Left lung (tissue), 10 donors: ENCODE results near the gene SCYL2. TPM values are rescaled to one million over a fixed set of nuclear protein-coding genes. Genes with fewer than 3 reads are reported as not detected.

ENCODE experiments used
- ATAC-seq: fragments of 200-7000 bp; cut with Tn5 transposase; one replicate; pipeline ENCODE4 v1.9.1; 2020; ENCODE audit warnings: moderate library complexity
- DNase-seq, 4 donors: peaks; one replicate each; pipeline ENCODE4 v3.0.0-alpha.2; 2013 to 2020
- H3K27ac ChIP-seq, 2 donors: fragments of 200-600 bp; sonication (generic) in 1 of 2; one replicate each; pipeline versions ENCODE4 v1.5.0 to v1.8.0; 2020 to 2021
- H3K27me3 ChIP-seq, 2 donors: fragments of 200-600 bp; sonication (generic) in 1 of 2; one replicate each; pipeline versions ENCODE4 v1.5.0 to v1.8.0; 2020 to 2021
- H3K36me3 ChIP-seq, 2 donors: fragments of 200-600 bp; sonication (generic) in 1 of 2; one replicate each; pipeline versions ENCODE4 v1.5.0 to v1.8.0; 2020 to 2021
- H3K4me1 ChIP-seq, 2 donors: fragments of 200-600 bp; one replicate each; pipeline ENCODE4 v1.8.0; 2021
- H3K4me3 ChIP-seq, 2 donors: fragments of 200-600 bp; sonication (generic) in 1 of 2; one replicate each; pipeline versions ENCODE4 v1.5.0 to v1.8.0; 2020 to 2021; ENCODE audit warnings: mild to moderate bottlenecking in 1 of 2
- H3K9me3 ChIP-seq, 2 donors: fragments of 200-600 bp; sonication (generic) in 1 of 2; one replicate each; pipeline versions ENCODE4 v1.5.0 to v1.8.0; 2020 to 2021
- CTCF ChIP-seq, 2 donors: fragments of 200-600 bp; sonication (generic) in 1 of 2; IDR thresholded peaks; one replicate each; pipeline versions ENCODE4 v1.5.0 to v1.8.0; 2021; ENCODE audit warnings: antibody characterized with exemption in 2 of 2
- intact Hi-C, 2 donors: fragments of 100-400 bp; cut with DNase I; formaldehyde crosslinking; loops; one replicate each; pipeline versions ENCODE4 v1.11.2 to v1.14.2; 2022
- polyA plus RNA-seq, 6 donors: library from polyadenylated mRNA; unstranded; fragments of 120-200 nt; gene quantifications; one replicate each; pipeline ENCODE4 v1.2.1, GENCODE V29; 2013; ENCODE audit not compliant: insufficient read length in 6 of 6
- total RNA-seq, 2 donors: library from RNA; stranded (reverse); fragmentation: NEBNext Ultra II Directional; extraction: Animal tissue kit (Norgen Biotek cat#: 25700); gene quantifications; one replicate each; pipeline ENCODE4 v1.2.1, GENCODE V29; 2021
- donor health status: DM: no; HTN: yes; CAD: no.
- donor health status: DM: no; HTN: no; CAD: no.

The SCYL2 gene
- total and polyA plus RNA-seq, 8 donors, result 48.9 to 69.9 (median 60.8) TPM

- no peaks in the 10 kb centered on the region for H3K27me3 ChIP-seq
- no peak for TF ChIP-seq CTCF (IDR thresholded peaks at IDR 0.05)
- H3K4me1 ChIP-seq, result no peaks in the 10 kb centered on the region
- peaks cover 0 to 2% of the 10 kb centered on the region in 2 donors for H3K9me3 ChIP-seq
- intact Hi-C loops, result no loop called here
- peak; percentile 79 for ATAC-seq
- peaks cover 0 to 14% of the 10 kb centered on the region in 2 donors for H3K36me3 ChIP-seq
- no peak overlapping the region for H3K4me3 ChIP-seq
- peak in 1 of 4 donors; percentile 21 for DNase-seq
- no peak overlapping the region for H3K27ac ChIP-seq
Observed at GRCh38 chr12:100345020-100345767, 78.2 kb downstream of the SCYL2 start.

- H3K27me3 ChIP-seq, result no peaks in the 10 kb centered on the region
- TF ChIP-seq CTCF (IDR thresholded peaks at IDR 0.05), result no peak
- H3K27ac ChIP-seq, result no peak overlapping the region
- no peaks in the 10 kb centered on the region for H3K4me1 ChIP-seq
- ATAC-seq (peak; percentile 45), DNase-seq (no peak)
- no peak overlapping the region for H3K4me3 ChIP-seq
- peaks cover 0 to 2% of the 10 kb centered on the region in 2 donors for H3K9me3 ChIP-seq
- peaks cover 0 to 8% of the 10 kb centered on the region in 2 donors for H3K36me3 ChIP-seq
- intact Hi-C loops, result no loop called here
Observed at GRCh38 chr12:100346660-100347059, 79.7 kb downstream of the SCYL2 start.

GRCh38 chr12:100348657-100349454, 81.9 kb downstream of the SCYL2 start:
- H3K4me3 ChIP-seq, result no peak overlapping the region
- no peaks in the 10 kb centered on the region for H3K9me3 ChIP-seq
- peak; percentile 45 for ATAC-seq
- H3K4me1 ChIP-seq, result no peaks in the 10 kb centered on the region
- TF ChIP-seq CTCF (IDR thresholded peaks at IDR 0.05), result no peak
- no peaks in the 10 kb centered on the region for H3K36me3 ChIP-seq
- intact Hi-C loops, result no loop called here
- H3K27ac ChIP-seq, result no peak overlapping the region
- no peaks in the 10 kb centered on the region for H3K27me3 ChIP-seq
- DNase-seq, result no peak

- H3K27me3 ChIP-seq, result peaks cover 0 to 12% of the 10 kb centered on the region in 2 donors
- ATAC-seq (peak; percentile 55), DNase-seq (peak in 1 of 4 donors; percentile 59)
- TF ChIP-seq CTCF (IDR thresholded peaks at IDR 0.05), result no peak
- no peaks in the 10 kb centered on the region for H3K4me1 ChIP-seq
- intact Hi-C loops, result no loop called here
- H3K36me3 ChIP-seq, result no peaks in the 10 kb centered on the region
- no peak within 1 kb of the TSS for H3K27ac ChIP-seq
- H3K4me3 ChIP-seq, result no peak within 1 kb of the TSS
- no peaks in the 10 kb centered on the region for H3K9me3 ChIP-seq
Observed at GRCh38 chr12:100356644-100357223, 89.8 kb downstream of the SCYL2 start, which contains the start of gene SLC17A8. Gene SLC17A8, plus strand, starts transcription at chr12:100357074. Its CDS starts 318 bp downstream, at chr12:100357392.

GRCh38 chr12:100359248-100359647, 92.3 kb downstream of the SCYL2 start:
- ATAC-seq, result no peak

More at GRCh38 chr12:100359248-100359647, 92.3 kb downstream of the SCYL2 start:
- H3K27ac ChIP-seq, result no peak overlapping the region
- no peak overlapping the region for H3K4me3 ChIP-seq
- H3K9me3 ChIP-seq, result no peaks in the 10 kb centered on the region
- no peak for DNase-seq
- H3K27me3 ChIP-seq, result peaks cover 0 to 12% of the 10 kb centered on the region in 2 donors
- intact Hi-C loops, result no loop called here
- H3K36me3 ChIP-seq, result no peaks in the 10 kb centered on the region
- TF ChIP-seq CTCF (IDR thresholded peaks at IDR 0.05), result no peak
- no peaks in the 10 kb centered on the region for H3K4me1 ChIP-seq
